Kidney tubule cell (primary cell): ENCODE measurements around the gene PSD2.
A peak's percentile ranks its signal among the peaks of the same experiment; 100 is the strongest.

Experiments used
- DNase-seq: peaks from one replicate; pipeline ENCODE4 v3.0.0-alpha.2; 2018; ENCODE audit warnings: low spot score

Gene PSD2

DNA sequence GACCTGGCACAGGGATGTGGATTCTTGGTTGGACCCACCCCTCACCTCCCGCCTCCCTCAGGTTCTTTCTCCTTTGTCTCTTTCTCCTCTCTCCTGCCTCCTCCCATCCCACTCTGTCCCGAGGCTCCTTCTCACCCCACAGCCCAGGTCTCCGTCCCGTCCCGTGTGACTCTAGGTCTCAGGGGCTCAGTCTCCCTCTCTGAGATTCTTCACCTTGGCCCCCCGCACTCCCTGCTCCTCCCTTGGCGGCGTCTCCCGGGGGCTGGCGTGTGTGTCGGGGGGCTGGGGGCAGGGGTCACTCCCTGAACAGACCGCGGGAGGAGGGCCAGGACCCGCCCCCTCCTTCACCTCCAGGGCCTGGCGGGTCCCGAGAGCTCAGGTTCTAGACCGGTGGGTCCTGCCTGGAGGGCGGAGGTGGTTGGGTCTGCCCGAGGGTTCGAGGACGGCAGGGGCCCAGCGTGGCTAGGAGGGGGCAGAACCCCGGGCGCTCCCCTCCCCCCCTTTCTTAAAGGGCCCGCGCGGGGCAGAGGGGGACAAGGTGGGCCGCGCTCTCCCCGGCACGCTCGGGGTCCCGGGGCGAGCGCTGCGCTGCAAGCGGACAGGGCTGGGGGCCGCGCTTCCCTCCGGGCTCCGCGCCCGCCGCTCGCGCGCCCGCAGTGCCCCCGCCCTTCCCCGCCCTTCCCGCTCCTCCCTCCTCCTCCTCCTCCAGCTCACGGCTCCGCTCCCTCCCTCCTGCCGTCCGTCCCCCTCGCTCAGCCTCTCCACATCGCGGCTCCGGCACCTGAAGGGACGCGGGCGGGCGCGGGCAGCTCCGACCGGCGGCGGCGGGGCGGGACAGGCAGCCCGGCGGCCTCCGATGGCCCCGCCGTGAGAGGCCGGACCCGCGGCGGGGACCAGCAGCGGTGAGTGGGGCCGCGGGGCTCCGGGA, at the start of gene PSD2:
Gene PSD2 (plus strand): TSS at position 735 of the 928 bp plus-strand sequence. CDS start 13,633 bp downstream, outside the sequence.
- DNase-seq = peak; percentile 11

DNA sequence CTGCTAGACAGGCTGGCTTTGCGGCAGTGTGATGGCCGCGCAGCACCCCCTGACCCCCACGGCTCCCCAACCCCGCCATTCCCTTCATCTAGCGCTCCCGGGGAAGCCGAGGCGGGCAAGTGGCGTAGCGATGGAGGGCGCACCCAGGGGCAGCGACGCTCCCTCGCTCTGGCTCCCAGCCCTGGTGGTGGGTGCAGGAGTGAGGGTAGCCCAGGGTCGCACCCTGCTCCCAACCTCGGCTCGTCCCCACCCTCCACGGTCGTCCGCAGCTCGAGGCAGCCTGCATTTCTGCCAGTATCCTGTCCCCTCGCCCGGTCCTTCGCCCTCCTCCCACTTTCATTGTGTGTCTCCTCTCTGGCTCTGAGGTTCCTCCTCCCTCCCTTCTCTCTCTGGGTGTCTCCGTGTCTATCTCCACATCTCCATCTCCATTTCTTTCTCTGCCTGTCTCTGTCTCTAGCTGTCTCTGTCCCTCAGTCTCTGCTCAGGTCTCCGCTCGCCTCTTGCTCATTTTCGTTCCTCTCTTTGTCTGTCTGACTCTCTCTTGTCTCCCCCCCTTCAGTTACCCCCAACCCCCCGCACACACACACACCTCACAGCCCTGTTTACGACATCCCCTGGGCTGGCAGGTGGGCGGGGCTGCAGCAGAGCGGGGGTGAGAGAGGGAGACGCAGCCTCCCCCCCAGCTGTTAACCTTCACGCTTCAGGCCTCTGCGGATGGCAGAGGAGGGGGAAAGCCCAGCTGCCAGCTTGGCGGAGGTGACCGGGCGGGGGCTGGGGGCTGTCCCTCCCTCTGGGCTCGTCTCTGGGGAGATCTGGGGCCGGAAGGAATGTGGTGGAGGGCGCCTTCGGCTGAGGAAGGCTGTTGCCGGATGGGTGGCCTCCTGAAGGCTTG, 48.7 kb upstream of the PSD2 start:
- peak; percentile 90 for DNase-seq

DNA sequence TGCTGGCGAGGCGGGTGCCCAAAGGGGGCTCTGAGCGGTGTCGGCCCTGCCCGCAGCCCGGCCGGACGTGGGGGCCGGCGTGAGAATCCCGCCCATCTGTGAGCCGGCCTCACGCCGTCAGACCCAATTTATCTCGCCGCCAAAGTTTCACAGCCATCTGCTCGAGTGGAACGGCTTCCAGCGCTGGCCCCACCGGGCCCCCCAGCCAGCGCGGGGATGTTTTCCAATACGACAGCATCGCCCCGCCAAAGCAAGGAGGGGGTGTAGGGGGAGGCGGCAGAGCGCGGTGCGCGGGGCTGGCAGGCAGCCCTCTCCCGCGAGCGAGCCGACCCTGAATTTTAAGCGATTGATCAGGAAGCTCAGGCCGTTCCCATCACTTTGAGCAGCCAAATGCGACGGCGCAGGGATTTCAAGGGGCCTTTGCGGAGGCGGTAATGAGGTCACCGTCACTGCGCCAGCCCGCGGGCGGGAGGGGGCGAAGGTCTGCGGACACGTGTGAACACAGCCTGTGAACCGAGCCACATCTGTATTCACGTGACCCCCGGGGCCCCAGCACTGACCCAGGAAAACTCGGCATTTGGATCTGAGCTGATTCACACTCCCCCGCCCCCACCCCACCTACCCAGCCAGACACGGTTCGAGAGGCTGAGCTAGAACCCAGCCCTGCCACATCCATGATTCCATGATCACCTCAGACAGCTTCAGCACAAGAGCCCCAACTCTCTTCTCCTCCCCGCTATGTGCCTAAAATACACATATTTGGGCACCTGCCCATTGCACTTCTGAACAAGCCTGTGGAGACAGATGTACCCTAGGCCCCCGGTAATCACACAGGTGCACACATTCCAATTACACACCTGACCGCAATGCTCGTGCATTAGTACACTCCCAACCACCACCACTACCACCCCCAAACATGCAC, 47.8 kb upstream of the PSD2 start:
- peak; percentile 89 for DNase-seq

DNA sequence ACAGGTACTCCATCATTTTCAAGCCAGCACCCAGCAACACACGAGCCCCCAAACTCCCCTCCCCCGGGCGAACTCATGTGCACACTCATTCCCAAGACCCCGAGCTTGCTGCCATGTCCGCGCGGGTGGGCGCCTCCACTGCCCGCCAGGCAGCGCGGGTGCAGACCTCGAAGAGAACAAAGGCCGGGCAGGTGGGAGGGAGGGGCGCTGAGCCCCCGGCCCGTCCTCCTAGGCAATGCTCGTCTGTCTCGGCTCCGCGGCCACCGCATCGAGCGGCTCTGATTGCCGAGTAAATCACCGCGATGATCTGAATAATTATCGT, 47.1 kb upstream of the PSD2 start:
- DNase-seq = no peak

DNA sequence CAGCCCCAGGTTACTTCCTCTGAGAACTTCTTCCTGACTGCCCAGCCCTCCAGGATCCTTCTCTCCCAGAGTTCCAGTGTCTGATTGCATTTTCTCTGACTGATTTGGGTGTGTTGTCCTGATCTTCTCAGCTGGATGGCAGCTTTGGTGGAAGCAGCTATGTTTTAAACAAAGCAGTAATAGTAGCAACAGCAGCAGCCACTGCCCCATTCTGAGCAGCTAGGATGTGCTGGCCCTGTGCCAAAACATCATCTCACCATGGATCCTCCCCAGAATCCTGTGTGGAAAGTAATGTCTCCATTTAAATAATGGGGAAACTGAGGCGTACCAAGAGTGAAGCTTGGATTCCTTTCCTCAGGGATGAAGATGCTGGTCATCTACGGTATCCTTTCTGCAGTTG, 46.4 kb upstream of the PSD2 start:
- DNase-seq = peak; percentile 30

DNA sequence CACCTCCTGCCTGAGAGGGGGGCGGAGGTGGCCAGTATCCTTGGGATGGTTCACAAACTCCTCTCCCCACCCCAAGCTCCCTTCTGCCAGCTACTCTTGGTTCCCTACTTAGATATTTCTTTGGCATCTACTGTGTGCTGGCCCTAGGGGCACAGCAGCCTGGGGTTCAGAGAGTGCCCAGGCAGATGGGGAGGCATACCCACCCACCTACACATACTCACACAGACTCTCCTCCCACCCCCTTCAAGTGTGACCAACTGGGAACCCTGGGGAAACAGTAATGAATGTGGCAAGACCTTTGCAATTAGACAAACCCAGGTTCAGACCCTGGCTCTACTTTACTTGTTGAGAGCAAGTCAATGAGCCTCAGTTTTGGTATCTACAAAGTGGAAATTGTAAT, 44.4 kb upstream of the PSD2 start:
- no peak for DNase-seq

DNA sequence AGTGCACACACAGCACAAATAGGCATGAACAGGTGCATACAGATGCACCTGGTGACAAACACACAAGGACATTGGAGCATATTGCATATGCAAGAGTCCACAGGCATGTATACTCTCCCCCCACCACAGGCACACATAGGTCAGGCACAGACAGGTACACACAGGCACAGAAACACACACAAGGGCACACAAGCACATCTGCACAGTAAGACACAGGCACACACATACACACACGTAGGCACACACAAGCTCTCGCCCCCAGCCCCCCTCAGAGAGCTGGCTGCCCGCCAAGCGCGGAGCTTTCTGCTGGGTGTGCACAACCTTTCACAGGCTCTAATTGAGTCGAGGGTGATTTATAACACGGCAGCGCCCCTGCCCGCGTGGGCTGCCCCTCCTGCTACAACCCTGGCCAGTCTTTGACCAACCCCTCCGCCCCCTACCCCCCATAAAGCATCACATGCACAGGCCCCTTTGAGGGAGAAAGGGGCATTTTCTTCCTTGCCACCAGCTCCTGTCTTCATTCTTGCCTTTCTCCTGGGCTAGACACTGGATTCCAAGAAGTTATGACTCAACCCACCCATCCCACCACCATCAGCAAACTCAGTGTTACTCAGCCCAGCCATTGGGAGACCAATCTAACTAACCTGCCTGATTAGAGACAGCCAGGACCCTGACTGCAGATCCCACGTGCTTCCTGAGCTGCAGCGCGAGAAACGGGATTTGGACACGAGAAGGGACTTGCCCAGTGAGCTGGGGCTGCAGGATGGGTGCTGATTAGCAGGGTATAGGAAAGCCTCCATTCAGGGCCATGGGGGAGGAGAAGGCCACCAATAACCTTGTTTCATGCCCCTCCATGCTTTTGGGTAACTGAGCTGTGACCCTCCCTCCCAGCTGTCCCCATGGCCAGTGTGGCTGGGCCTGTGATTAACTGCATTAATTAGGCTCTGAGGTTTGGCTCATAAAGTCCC, 42.8 kb upstream of the PSD2 start:
- peak; percentile 75 for DNase-seq

DNA sequence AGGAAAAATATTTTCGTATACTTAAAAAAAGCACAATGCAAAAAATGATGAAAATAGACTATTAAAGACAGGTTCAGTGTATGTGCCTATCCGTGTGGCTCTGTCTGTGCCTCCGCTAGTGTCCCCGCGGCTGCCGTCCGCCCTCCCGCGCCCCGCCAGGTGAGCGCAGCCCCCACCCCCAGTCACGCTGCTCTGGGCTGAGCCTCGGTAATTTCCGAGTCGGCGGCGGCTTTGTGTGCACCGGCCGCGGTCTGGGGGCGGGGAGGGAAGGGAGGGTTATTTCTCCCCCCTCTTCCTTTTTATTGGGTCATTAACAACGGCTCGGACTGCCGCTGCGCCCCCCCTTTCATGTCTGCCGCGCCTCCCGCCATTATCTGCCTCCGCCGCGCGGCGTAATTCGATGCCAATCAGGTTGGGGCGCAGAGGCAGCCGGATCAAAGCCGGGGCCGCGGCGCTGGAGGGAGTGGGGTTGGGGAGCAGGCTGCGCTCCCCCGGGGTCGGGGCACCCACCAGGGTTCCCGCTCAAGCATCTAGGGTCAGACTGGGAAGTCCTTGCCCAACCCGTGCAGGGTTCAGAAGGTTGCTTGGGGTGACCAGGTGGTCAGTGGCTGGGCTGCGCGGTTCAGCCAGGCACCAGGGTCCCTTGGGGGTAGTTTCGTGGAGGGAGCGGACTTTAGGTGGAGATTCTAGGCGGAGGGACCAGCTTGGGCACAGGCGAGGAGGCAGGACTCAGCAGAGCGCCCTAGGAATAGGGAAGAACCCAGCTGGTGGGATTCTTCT, 39.5 kb upstream of the PSD2 start:
- DNase-seq = no peak

DNA sequence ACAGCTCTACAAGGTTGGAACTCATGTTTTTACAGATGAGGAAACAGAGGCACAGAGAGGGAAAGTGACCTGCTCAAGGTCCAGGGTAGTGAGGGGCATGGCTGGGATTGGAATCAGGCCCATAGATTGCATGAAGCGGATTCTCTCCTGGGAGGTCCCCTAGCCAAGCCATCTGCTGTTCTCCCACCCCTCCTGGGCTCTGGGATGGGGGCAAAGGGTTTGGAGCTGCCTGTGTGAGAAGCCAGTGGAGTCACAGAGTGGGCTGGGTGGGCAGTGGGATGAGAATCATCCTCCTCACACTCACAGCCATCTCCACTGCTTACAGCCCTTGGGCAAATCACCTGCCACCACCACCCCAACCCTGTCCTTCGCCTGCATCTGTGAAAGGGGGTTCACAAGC, 38.6 kb upstream of the PSD2 start:
- no peak for DNase-seq

DNA sequence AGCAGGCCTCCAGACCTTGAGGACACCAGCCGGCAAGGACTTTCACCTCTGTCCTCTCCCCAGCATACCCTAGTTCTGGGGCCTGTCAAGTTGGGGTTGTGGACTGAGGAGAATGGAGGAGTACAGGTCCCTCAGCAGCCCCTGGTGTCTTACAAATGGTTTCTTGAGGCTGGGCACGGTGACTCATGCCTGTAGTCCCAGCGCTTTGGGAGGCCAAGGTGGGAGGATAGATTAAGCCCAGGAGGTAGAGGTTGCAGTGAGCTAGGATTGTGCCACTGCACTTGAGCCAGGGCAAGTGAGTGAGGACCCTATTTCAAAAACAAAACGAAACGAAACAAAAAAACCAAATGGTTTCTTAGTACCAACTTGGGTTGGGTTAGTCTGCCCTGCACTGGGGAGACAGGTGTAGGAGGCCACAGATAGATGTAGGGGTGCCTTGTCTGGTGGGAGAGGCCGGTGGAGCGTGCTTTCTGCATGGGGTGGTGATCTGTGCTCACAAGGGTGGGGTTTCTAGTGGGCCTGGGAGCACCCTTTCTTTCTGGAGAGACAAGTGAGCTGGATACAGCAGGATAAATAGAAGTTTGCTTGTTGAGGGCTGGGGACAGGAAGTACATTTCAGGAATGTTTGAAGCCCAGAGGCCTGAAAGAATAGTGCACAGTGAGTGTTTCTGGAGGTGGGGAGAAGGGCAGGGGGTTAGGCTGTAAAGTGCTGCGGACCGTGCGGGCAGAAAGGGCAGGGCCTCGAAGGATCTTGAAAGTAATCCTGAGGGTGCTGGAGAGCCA, 37.7 kb upstream of the PSD2 start:
- DNase-seq = peak; percentile 51

DNA sequence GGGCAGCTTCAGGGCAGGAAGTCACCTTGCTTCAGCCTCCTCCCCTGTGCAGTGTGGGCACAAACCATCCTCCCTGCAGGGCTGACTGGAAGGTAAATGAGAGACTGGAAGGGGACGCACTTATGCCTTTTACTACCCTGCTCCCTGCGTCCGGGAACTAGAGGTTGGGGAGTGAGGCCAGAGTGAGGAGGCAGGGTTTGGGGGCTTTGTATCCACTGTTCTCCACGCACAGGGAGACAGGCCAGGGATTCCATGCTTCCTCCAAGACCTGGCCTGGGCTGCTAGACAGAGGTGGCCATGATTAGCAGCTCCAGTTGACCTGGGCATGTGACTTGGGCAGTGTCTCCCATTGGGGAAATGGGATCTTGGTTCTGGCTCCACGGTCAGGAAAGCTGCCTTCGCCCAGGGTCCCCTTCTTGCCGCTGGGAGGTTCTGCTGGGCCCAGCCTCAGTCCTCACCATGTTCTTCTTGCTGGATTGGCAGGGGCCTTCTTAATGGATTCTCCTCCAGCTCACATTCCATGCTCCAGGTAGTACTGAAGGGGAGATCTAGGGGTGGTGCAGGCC, 37.0 kb upstream of the PSD2 start:
- no peak for DNase-seq

DNA sequence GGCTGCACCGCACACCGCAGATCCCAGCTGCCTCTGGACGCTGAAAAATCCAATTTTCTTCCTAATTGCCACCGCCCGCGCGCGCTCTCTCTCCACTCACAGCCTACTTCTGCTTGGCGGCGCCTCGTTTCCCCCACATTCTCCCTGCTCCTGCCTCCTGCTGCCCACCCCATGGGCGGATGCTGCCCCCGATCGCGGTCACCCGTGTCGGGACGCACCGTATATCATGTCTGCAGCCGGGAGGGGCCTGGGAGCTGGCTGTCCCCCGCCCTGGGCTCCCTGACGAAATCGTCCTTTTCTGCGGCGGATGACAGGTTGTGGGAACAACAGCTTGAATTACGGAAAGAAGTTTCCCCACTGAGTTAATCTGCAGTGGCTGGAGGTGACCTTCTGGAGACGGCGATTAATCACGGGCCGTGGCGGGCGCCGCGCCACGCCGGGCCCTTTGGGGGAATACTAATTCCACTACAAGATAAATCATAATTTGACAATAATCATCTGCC, 36.3 kb upstream of the PSD2 start:
- no peak for DNase-seq

DNA sequence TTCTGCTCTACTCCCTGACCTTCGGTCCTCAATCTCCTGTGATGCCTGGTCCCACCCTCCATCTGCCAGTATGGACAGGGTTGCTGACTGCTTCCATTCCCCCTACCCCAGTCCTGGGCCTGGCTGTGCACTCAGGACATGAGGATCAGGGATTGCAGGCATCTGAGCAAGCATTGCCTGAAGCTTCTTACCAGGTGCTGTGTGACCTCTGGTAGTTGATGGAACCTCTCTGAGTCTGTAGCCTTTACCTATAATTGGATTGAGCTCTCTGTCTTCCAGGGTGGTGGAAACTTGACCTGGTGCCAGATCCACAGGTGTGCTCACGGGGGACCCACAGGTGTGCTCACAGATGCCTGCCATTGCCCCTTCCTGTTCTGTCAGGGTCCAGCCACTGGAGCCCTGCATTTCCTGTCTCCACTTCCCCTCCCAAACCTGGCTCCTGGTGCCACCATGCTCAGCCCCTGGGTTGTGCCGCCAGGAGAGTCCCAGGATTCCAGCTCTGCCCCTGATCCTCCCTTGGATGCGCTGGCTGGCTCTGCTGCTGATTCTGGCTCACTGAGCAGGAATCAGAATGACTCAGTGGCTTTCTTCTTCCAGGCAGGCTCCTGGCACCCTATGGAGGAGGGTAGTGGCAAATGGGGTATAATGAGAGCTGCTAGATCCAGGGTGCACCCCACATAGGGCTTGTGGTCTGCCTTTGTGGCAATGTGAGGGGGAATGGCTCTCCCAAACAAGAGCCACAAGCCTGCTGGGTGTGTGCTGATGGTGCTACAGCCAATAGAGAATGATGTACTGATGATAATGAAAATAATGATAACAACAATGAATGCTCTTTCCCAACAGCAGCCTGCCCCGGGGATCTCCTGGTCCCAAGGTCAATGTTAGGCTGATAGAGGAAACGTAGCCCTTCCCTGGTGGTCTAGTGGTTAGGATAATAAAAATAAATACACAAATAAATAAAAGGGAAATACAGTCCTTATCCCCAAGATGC, 35.2 kb upstream of the PSD2 start:
- DNase-seq = peak; percentile 89

DNA sequence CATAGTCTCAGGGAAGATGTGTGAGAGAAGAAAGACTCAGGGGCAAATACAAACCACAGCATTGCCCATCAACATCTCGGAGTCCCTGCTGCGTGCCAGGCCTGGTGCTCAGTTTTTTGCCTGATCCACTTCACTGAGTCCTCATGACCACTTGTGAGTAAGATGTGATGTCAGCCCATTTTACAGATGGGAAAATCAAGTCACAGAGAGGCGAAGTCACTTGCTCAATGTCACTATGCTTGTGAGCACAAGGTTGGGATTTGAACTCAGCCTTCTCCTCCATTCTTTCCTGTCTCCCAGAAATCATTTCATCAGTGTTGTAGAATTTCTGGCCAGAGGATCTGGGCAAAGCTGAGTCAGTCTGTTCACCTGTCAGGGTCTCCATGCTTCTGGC, 34.6 kb upstream of the PSD2 start:
- no peak for DNase-seq

DNA sequence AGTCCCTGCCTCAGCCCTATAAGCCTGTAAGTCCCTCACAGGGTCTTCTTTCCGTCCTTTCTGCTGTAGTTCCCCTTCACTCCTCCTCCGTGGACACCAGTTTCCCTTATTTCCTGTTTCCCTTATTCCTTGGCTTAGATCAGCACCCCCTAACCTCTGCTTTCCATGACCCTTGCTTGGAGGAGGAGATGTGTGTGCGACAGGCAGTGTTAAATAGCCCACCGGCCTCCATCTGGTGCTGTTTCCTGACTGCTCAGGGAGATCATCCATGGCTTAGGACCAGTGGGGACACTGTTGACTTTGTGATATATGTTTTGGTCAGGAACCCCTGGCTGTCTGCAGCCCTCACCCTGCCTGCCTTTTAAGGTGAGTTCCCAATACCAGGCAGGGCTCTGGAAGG, 34.1 kb upstream of the PSD2 start:
- no peak for DNase-seq

DNA sequence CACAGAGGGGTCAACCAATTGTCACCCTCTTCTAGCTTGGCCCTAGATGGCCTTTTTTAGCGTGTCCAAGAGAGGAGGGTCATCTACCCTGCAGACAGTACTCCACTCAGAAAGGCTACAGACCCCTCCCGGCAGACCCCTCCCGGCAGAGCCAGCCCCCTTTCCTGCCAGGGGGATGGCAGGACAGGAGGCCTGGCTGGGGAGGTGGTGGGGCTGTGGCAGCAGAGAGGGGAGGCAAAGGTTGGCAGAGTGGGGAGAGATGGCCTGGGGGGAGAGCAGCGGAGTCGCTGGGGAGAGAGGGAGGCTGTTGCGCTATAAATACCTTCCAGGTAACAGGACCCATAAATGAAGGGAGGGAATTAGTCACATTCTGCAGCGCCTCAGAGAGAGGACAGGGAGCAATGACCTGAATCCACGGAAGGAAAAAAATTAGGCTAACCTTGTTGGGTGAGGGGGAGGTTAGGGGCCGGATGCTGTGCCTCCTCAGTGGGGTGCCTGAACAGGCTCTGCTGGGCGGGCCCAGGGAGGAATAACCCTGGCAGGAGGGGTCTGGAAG, 32.9 kb upstream of the PSD2 start:
- DNase-seq = peak; percentile 64
